Measurements from ENCODE around the gene TNNI3.
"Not testable (repeated sequence)": the region's sequence is repeated elsewhere in the genome, so short reads cannot be mapped to it uniquely, and the experiment has no call there.

Gene TNNI3

DNA sequence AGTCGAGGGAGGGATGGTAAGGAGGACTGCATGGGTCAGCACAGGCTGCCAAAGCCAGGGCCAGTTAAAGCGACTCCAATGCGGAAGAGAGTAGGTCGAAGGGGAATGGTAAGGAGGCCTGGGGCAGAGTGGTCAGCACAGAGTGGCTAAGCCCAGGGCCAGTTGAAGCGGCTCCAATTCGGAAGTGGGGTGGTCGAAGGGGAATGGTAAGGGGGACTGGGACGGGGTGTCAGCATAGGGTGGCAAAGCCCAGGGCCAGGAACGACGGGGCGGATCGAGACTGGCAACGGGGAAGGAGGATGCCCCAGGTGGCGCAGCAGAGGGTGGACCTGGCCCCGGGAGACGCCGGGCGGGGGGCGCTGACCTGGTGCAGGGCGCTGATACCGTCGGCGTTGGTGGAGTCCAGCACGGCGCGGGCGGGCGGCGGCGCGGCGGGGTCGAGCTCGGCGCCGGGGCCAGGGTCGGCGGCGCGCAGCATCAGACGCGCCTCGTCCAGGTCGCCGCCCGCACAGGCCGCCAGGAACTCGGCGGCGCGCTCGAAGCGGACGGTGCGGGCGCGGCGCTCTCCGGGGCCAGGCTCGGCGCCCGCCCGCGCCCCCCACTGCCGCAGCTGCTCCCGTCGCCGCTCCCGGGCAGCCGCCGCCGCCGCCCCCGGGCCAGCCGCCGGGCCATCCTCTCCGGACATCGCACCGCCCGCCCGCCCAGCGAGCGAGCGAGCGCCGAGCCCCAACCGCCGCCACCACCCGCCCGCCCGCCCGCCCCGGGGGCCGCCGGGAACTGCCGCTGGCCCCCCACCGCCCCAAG is 40.5 kb downstream of the TNNI3 start, which contains the start of gene PPP1R12C:
Gene PPP1R12C, minus strand, starts transcription at position 779 of the 804 bp plus-strand sequence. Its CDS starts 94 bp downstream, at position 685.
- DNase-seq (ENCODE audit: insufficient read length, low spot score) (peak; percentile 63), FAIRE-seq (no peak)
- peak; percentile 90 for TF ChIP-seq POLR2A (IDR thresholded peaks at IDR 0.05; ENCODE audit: low read depth, low read length)

DNA sequence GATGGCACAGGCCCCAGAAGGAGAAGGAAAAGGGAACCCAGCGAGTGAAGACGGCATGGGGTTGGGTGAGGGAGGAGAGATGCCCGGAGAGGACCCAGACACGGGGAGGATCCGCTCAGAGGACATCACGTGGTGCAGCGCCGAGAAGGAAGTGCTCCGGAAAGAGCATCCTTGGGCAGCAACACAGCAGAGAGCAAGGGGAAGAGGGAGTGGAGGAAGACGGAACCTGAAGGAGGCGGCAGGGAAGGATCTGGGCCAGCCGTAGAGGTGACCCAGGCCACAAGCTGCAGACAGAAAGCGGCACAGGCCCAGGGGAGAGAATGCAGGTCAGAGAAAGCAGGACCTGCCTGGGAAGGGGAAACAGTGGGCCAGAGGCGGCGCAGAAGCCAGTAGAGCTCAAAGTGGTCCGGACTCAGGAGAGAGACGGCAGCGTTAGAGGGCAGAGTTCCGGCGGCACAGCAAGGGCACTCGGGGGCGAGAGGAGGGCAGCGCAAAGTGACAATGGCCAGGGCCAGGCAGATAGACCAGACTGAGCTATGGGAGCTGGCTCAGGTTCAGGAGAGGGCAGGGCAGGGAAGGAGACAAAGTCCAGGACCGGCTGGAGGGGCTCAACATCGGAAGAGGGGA is 41.2 kb downstream of the TNNI3 start:
- DNase-seq (ENCODE audit: insufficient read length, low spot score), result peak; percentile 82
- no peak for FAIRE-seq
- peak; percentile 28; the same call in 1 of the 2 replicates for TF ChIP-seq POLR2A (IDR thresholded peaks at IDR 0.05; ENCODE audit: low read depth, low read length)

DNA sequence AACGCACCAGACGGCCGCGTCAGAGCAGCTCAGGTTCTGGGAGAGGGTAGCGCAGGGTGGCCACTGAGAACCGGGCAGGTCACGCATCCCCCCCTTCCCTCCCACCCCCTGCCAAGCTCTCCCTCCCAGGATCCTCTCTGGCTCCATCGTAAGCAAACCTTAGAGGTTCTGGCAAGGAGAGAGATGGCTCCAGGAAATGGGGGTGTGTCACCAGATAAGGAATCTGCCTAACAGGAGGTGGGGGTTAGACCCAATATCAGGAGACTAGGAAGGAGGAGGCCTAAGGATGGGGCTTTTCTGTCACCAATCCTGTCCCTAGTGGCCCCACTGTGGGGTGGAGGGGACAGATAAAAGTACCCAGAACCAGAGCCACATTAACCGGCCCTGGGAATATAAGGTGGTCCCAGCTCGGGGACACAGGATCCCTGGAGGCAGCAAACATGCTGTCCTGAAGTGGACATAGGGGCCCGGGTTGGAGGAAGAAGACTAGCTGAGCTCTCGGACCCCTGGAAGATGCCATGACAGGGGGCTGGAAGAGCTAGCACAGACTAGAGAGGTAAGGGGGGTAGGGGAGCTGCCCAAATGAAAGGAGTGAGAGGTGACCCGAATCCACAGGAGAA is 42.0 kb downstream of the TNNI3 start:
- no peak for FAIRE-seq
- TF ChIP-seq POLR2A (IDR thresholded peaks at IDR 0.05; ENCODE audit: low read depth, low read length), result no peak
- no peak for DNase-seq (ENCODE audit: insufficient read length, low spot score)

DNA sequence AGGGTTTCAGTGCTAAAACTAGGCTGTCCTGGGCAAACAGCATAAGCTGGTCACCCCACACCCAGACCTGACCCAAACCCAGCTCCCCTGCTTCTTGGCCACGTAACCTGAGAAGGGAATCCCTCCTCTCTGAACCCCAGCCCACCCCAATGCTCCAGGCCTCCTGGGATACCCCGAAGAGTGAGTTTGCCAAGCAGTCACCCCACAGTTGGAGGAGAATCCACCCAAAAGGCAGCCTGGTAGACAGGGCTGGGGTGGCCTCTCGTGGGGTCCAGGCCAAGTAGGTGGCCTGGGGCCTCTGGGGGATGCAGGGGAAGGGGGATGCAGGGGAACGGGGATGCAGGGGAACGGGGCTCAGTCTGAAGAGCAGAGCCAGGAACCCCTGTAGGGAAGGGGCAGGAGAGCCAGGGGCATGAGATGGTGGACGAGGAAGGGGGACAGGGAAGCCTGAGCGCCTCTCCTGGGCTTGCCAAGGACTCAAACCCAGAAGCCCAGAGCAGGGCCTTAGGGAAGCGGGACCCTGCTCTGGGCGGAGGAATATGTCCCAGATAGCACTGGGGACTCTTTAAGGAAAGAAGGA is 42.9 kb downstream of the TNNI3 start:
- no peak for TF ChIP-seq POLR2A (IDR thresholded peaks at IDR 0.05; ENCODE audit: low read depth, low read length)

DNA sequence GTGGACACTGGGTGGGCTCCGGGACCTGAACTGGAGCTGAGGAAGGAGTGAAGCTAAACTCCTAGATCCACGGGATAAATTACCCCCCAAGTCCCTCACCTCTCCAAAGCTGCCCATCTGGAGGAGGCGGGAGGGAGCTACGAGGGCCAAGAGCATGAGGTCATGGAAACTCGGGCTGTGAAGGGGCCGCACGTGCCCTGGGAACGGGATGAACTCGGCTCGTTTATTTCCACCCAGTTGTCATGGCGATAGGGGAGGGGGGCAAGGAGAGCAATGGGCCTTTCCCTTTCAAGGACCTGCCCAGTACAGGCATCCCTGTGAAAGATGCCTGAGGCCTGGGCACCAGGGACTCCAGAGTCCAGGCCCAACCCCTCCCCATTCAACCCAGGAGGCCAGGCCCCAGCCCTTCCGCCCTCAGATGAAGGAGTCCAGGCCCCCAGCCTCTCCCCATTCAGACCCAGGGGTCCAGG is 43.9 kb downstream of the TNNI3 start:
- FAIRE-seq (no peak), DNase-seq (ENCODE audit: insufficient read length, low spot score) (peak; percentile 88)
- no peak for TF ChIP-seq POLR2A (IDR thresholded peaks at IDR 0.05; ENCODE audit: low read depth, low read length)

More for the DNA sequence above, 42.9 kb downstream of the TNNI3 start:
- FAIRE-seq (no peak), DNase-seq (ENCODE audit: insufficient read length, low spot score) (no peak)

DNA sequence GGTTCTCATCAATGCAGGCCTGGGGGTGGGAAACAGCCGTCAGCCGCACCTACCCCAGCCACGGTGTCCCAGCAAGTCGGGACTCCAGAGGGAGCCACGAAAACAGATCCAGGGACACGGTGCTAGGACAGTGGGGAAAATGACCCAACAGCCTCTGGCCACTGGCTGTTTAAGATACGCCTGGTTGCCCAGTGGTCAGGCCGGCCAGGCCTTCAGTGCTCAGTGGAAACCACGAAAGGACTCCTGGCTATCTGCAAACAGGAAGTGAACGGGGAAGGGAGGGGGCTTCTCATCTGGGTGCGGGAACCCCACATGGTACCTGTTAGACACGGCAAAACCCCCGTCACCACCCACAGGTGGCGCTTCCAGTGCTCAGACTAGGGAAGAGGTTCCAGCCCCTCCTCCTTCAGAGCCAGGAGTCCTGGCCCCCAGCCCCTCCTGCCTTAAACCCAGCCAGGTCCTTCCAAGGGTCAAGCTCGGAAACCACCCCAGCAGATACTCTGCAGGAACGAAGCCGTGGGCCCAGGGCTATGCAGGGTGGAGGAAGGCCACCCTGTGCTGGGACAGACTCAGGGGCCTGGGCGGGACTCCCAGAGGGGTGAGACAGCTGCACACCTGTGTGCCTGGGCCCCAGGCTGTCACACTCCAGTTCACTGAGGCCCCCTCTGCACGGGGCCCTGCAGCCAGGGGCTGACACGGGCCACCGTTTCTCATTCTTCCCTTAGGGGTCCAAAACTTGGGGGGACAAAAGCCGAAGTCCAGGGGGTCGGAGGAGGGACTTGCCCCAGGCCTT is 44.6 kb downstream of the TNNI3 start:
- TF ChIP-seq POLR2A (IDR thresholded peaks at IDR 0.05; ENCODE audit: low read depth, low read length), result no peak
- DNase-seq (ENCODE audit: insufficient read length, low spot score) (no peak), FAIRE-seq (no peak)

DNA sequence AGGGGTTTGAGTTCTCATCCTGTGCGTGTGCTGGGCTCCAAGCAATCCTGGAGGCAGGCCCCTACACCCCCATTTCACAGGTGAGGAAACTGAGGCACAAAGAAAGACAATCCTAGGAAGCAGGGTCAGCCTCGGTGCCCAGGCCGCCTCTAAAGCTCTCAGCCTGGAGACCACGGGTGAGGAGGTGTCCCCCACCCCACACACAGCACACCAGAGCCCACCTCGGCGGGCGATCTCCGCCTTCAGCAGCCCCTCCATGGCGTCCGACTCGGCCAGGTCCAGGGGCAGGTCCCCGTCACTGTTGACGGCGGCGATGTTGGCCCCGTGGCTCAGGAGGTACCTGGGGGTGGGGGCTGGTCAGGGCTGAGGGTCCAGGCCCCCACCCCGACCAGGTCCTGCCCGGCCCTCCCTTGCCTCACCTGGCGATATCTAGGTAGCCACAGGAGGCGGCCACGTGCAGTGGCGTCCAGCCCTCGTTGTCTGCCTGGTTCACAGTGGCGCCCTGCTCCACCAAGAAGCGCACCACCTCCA is 45.2 kb downstream of the TNNI3 start:
- FAIRE-seq (no peak), DNase-seq (ENCODE audit: insufficient read length, low spot score) (no peak)
- TF ChIP-seq POLR2A (IDR thresholded peaks at IDR 0.05; ENCODE audit: low read depth, low read length), result no peak

DNA sequence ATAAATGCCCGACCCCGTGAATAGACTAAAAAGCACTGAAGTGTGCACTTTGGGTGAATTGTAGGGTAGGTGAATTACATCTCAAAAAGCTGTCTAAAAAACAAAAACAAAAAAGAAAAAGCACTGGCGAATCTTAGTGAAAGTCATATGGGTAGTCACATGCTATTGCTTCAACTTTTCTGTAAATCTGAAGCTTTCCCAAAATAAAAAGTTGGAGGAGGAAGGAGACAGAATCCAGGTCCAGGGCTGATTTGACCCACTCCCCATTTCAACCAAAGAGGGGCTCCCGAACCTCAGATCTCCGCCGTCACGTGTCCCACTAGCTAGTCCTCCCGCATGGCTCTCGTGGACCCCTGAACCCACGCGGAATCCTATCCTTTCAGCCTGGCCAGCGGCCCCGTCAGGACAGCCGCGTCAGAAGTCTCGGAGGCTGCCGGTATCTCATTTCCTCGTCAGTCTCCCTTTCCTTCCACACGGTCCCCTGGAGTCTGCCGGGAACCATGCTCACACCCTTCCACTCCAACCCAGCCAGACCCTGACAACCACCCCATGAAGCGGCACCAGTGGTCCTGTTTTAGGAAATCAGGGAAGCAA is 46.2 kb downstream of the TNNI3 start:
- DNase-seq (ENCODE audit: insufficient read length, low spot score) (no peak), FAIRE-seq (no peak)
- no peak for TF ChIP-seq POLR2A (IDR thresholded peaks at IDR 0.05; ENCODE audit: low read depth, low read length)

DNA sequence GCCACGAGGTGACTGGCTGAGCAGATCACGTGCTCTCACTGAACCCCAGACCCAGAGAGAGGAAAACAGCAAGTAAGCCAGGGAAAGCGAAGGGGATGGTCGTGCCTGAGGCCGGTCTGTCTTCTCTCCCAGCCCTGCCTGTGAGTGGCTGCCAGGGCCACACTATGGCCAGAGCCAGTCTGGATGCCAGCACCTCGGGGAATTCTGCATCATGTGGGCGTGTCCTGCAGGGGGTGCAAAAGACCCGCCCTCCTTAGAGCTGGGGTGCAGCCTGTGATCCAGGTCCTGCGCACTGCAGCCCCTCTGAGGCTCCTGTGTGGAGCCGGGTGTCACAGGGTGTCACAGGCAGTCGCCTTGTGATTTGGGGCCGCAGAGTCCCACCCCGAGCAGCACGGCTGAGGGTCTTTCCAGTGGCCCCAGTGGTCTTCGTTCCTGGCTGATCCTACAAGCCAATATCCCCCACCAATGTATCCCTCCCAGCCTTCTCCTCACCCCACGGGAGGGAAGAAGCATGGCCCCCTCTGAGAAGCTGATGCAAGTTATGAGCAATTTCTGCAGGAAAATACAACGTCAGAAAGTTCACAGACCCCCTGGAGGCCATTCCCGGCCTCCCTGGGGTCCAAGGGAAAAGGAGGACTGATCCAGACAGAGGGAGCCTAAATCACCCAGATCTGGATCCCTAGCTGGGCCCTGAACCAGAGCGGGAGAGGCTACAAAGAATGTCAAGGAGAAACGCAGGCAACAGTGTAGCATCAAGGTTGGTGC is 47.8 kb downstream of the TNNI3 start:
- FAIRE-seq, result no peak
- DNase-seq (ENCODE audit: insufficient read length, low spot score), result no peak
- no peak for TF ChIP-seq POLR2A (IDR thresholded peaks at IDR 0.05; ENCODE audit: low read depth, low read length)

DNA sequence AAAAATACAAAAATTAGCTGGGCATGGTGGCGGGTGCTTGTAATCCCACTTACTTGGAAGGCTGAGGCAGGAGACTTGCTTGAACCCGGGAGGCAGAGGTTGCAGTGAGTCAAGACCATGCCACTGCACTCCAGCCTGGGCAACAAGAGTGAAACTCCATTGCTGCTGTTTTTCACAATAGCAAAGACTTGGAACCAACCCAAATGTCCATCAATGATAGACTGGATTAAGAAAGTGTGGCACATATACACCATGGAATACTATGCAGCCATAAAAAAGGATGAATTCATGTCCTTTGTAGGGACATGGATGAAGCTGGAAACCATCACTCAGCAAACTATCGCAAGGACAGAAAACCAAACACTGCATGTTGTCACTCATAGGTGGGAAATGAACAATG is 50.3 kb downstream of the TNNI3 start:
- FAIRE-seq; DNase-seq (ENCODE audit: insufficient read length, low spot score): not testable (repeated sequence)

DNA sequence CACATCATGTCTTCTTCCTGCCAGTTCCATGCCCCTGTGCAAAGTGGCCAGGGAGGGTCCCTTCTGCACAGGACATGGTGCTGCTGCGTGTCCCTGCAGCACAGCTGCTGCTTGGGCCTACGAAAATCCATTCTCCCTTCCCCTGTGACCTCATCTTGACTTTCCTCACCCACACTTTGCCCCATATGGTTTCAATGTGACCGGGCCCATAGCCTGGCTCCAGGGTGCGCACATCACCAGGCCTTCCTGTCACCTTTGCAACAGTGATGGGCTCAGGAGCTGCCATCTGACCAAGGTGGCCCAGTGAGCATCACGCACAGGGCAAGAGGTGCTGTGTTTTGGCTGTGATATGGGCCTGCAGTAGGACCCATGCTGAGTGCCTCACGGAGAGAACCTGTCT is 50.9 kb downstream of the TNNI3 start:
- DNase-seq (ENCODE audit: insufficient read length, low spot score) (no peak), FAIRE-seq (no peak)
- no peak for TF ChIP-seq POLR2A (IDR thresholded peaks at IDR 0.05; ENCODE audit: low read depth, low read length)

DNA sequence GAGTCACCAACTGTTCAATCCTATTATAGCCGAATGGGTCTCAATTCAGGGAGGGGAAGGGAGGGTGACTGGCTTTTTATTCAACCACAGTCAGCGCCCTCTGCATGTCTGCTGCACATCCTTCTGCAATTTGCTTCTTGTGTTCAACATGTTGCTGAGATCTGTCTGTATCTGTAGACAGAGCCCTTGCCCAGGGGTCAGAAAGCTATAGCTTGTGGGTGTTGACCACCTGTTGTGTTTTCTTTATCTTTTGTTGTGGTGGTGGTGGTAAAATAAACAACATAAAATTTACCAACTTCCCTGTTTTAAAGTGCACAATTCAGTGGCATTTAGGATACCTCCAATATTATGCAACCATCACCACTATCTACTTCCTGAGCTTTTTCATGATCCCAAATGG is 52.3 kb downstream of the TNNI3 start:
- DNase-seq (ENCODE audit: insufficient read length, low spot score), result no peak
- no peak for TF ChIP-seq POLR2A (IDR thresholded peaks at IDR 0.05; ENCODE audit: low read depth, low read length)
- no peak for FAIRE-seq
